ENCODE data around the gene S100A2.
A peak's percentile ranks its signal among the peaks of the same experiment; 100 is the strongest.
"Not testable (repeated sequence)": the region's sequence is repeated elsewhere in the genome, so short reads cannot be mapped to it uniquely, and the experiment has no call there.

Gene S100A2

DNA sequence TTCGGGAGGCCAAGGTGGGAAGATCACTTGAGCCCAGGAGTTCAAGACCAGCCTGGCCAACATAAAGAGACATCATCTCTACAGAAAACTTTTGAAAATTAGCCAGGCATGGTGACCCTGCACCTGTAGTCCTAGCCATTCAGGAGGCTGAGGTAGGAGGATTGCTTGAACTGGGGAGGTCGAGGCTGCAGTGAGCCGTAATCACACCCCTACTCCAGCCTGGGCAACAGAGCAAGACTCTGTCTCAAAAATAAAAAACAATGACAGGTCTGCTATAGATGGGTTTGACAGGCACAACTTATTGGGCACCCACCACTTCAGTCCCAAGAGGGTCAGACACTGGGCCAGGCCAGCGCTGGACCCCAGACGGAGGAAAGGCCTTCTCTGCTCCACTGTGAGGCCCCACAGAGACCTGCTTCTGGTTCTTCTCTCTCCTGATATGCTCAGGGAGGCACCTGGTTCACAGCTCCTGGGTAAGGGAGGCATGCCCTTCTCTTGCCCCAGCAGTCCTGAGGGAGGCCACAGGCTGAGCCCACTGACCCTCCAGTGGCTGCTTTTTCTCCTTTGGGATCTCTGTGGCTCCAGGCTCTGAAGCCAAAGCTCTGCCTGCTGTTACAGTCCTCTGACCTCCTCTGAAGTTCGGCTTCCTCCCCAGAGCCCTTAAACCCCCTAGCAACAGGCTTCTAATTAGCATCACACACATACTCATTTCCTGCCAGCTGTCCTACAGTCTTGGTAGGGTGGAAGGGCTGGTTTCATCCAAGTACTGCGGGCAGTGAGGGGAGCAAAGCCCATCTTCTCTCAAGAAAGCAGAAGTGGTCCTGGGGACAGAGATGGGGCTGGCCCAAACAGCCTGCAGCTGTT is 32.9 kb upstream of the S100A2 start:
- peak; percentile 78 for DNase-seq (ENCODE audit: low read depth, low spot score)
- no peak overlapping the region for H3K4me3 ChIP-seq (ENCODE audit: low read length)

DNA sequence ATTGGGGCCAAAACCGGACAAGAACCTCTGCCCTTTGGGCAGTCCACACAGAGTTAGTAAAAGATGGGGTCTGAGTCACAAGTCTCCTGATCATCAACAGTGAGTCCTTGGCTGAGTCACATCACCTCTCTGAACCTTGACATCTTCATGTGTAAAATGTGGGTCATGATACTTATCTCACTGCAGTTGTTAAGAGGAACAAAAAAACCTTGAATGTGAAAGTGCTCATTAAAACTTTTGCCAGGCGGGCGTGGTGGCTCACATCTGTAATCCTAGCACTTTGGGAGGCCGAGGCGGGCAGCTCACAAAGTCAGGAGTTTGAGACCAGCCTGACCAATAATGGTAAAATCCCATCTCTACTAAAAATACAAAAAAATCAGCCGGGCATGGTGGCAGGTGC is 31.6 kb upstream of the S100A2 start:
- no peak overlapping the region for H3K4me3 ChIP-seq (ENCODE audit: low read length)
- no peak for DNase-seq (ENCODE audit: low read depth, low spot score)

DNA sequence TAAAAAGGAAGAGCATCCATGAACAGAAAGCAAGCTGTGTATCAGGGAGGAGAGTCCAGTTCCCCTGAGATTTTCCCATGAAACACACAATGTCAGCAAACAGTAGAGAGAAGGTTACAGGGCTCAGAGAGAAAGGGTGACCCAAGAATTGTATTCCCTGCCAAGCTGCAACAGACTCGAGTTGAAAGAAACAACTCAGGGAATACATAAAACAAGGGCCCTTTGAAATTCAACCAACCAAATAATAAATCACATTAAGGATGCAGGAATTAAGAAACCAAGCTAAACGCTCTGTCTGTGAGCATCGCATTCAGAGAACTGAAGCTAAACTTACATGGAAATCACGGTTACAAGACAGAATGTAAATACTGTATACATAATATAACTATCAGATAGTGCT is 27.1 kb upstream of the S100A2 start:
- DNase-seq (ENCODE audit: low read depth, low spot score) = no peak

DNA sequence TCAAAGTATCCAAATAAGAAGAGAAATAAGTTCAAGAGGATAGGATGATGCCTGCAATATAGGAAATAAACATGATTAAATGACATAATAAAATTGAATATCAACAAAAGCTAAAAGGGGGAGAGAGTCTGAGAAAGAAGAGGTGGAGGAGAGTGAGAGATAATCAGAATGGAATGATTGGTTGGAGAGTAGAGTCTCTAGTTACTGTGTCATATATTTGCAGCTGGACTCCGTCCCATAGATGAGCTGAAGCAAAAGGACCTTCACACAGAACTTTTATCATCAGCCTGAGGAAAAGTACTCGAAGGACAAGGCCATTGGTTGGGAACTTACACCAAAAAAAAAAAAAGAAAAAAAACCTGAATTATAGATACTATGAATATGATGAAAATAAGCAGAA is 22.8 kb upstream of the S100A2 start:
- H3K4me3 ChIP-seq (ENCODE audit: low read length) = no peak overlapping the region
- no peak for DNase-seq (ENCODE audit: low read depth, low spot score)

More for the DNA sequence above, 27.1 kb upstream of the S100A2 start:
- H3K4me3 ChIP-seq (ENCODE audit: low read length) = no peak overlapping the region

DNA sequence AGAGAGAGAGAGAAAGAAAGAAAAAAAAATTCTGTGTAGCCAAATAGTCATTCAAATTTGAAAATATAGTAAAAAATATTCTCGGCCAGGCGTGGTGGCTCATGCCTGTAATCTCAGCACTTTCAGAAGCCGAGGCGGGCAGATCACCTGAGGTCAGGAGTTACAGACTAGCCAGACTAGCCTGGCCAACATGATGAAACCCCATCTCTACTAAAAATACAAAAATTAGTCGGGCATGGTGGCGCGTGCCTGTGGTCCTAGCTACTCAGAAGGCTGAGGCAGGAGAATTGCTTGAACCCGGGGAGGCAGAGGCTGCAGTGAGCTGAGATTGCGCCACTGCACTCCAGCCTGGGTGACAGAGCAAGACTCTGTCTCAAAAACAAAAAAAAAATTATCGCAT is 22.4 kb upstream of the S100A2 start:
- not testable (repeated sequence) for DNase-seq (ENCODE audit: low read depth, low spot score); H3K4me3 ChIP-seq (ENCODE audit: low read length)

DNA sequence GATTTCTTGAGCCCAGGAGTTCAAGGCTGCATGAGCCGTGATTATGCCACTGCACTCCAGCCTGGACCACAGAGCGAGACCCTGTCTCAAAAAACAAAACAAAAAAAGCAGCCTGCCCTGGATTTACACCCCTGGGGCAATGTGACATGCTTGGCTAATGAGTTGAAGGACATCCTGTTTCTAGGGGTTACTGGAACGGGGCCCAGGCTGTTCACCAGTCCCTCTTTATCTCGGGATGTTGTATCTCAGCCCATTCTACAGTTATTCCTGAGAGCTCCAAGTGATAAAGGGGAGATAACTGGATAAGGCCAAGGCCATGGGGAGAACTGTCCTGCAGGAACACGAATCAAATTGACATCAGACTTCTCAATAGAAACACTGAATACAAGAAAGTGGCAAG is 21.7 kb upstream of the S100A2 start:
- DNase-seq (ENCODE audit: low read depth, low spot score) = no peak
- H3K4me3 ChIP-seq (ENCODE audit: low read length) = no peak overlapping the region

DNA sequence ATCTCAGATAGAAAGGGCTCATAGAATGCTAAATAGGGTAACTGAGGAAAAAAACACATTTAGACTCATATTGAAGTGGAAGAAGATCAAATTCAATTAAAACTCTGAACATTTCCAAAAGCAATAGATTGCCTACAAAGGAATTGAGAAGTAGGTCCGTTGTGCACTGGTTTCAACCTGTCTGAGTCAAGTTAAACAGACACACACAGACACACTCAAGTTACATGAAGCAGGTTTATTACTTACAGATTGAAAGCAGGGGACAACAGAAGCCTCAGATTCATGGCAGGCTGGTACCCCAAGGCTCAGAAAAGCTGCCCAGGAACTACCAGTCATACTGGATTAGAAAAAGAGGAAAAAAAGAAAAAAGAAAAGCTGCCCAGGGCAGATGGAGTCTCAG is 20.7 kb upstream of the S100A2 start:
- no peak overlapping the region for H3K4me3 ChIP-seq (ENCODE audit: low read length)
- no peak for DNase-seq (ENCODE audit: low read depth, low spot score)

DNA sequence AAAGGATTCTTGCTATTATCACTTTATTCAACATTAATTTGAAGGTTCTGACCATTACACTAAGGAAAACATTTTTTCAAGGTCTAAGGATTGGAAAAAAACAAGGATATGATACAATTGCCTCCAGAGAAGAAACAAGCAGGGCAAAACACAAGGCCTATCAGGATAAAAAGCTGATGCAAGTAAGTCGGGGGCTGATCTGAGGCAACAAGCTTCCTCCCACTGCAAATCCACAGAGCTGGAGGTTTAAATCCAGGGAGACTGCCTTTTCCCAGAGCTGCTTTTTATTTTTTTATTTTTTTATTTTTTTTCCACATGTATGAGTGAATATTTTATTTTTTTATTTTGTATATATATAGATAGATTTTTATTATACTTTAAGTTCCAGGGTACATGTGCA is 19.4 kb upstream of the S100A2 start:
- H3K4me3 ChIP-seq (ENCODE audit: low read length) = no peak overlapping the region
- no peak for DNase-seq (ENCODE audit: low read depth, low spot score)

DNA sequence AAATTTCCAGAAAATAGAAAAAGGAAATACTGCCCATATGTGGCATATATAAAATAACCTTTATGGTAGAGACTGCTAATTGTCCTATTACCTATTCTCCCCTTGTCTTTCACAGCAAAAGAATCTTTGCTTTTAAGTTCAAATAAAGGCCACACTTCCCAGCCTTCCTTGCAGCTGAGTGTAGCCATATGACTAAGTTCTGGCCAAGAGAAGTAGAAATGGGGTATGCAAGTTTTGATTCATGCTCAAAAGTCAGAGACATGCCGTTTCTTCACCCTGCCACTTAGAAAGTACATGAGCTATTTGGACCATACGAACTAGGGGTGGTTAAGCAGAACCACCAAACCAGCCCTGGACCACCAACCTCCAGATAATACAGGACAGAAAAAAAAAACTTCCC is 18.3 kb upstream of the S100A2 start:
- DNase-seq (ENCODE audit: low read depth, low spot score) = no peak
- H3K4me3 ChIP-seq (ENCODE audit: low read length) = no peak overlapping the region

DNA sequence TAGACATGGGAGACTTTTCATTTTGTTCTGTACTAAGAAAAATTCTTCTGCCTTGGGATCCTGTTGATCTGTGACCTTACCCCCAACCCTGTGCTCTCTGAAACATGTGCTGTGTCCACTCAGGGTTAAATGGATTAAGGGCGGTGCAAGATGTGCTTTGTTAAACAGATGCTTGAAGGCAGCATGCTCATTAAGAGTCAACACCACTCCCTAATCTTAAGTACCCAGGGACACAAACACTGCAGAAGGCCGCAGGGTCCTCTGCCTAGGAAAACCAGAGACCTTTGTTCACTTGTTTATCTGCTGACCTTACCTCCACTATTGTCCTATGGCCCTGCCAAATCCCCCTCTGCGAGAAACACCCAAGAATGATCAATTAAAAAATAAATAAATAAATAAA is 17.9 kb upstream of the S100A2 start:
- DNase-seq (ENCODE audit: low read depth, low spot score) = not testable (repeated sequence)

DNA sequence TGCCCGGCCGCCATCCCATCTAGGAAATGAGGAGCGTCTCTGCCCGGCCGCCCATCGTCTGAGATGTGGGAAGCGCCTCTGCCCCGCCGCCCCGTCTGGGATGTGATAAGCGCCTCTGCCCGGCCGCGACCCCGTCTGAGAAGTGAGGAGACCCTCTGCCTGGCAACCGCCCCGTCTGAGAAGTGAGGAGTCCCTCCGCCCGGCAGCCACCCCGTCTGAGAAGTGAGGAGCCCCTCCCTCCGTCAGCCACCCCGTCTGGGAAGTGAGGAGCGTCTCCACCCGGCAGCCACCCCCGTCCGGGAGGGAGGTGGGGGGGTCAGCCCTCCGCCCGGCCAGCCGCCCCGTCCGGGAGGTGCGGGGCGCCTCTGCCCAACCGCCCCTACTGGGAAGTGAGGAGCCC is 17.2 kb upstream of the S100A2 start:
- not testable (repeated sequence) for H3K4me3 ChIP-seq (ENCODE audit: low read length); DNase-seq (ENCODE audit: low read depth, low spot score)

More for the DNA sequence above, 17.9 kb upstream of the S100A2 start:
- H3K4me3 ChIP-seq (ENCODE audit: low read length) = not testable (repeated sequence)

DNA sequence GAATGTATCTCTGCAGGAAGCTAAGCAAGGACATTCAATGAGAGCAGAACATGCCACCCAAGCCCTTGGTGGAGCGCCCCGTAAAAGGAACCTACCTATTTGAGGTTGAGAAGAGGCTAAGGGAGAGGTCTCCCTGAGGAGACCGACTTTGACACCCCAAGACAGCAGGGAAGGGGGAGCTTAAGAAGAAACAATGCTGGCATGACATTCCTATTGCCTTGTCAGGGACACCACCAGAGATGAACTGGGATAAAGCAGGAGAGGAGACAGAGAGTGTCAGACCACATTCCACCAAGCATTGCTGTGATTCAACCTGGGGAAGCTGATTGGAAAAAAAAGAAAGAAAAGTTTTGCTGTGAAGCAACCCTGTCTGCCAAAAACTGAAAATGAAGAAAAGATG is 13.3 kb upstream of the S100A2 start:
- no peak for DNase-seq (ENCODE audit: low read depth, low spot score)
- H3K4me3 ChIP-seq (ENCODE audit: low read length) = no peak overlapping the region

DNA sequence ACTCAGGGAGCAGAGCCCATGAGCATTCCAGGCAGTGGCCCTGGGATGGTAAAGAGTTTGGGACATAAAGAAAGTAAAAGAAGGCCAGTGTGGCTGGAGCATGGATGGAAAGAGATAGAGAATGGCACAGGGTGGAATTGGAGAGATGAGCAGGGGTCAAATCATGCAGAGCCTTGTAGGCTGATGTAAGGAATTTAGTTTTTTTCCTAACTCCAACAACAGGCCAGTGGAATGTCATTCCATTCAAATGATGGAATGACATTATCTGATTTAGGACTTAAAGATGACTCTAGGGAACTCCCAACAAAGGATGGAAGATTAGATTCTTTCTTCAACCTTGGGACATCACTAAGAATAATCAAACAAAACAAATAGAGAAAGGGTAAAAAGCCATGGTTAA is 12.8 kb upstream of the S100A2 start:
- H3K4me3 ChIP-seq (ENCODE audit: low read length) = no peak overlapping the region

DNA sequence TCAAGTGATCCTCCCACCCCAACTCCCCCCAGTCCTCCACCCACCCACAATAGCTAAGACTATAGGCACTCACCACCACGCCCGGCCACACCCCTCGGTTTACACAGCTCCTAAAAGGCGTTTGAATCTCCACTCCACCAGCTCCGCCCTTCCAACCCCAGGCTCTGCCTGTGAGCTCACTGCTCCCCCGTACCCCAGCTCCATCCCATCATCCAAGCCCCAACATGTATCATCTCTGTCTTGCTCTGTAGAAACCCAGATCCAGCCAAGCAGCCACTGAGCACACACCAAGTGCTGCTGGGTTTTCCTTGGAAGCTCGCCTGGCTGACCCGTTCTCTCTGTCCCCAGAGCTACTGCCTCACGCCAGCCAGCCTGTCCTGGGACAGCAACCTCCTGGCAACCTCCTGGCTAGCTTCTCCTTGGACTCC is 12.0 kb upstream of the S100A2 start:
- H3K4me3 ChIP-seq (ENCODE audit: low read length) = no peak overlapping the region
- DNase-seq (ENCODE audit: low read depth, low spot score) = no peak

More for the DNA sequence above, 12.8 kb upstream of the S100A2 start:
- DNase-seq (ENCODE audit: low read depth, low spot score) = no peak

DNA sequence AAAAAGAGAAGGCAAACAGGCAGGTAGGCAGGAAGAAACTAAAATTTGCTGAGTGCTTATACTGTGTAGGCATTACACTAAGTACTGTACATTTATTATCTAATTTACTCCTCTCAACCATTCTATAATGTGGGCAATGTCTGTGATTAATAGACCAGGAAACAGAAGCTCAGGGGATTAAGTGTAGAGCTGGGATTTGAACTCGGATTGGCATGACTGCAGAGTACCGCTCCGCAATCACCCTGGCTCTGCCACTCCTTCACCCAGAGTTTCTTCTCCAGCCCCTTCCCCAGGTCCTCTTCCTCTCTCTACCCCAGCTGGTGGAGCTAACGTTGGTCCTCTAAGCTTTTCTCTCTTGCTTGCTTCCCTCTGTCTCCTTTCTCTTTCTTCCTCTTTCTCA is 11.5 kb upstream of the S100A2 start:
- DNase-seq (ENCODE audit: low read depth, low spot score) = no peak
- no peak overlapping the region for H3K4me3 ChIP-seq (ENCODE audit: low read length)

DNA sequence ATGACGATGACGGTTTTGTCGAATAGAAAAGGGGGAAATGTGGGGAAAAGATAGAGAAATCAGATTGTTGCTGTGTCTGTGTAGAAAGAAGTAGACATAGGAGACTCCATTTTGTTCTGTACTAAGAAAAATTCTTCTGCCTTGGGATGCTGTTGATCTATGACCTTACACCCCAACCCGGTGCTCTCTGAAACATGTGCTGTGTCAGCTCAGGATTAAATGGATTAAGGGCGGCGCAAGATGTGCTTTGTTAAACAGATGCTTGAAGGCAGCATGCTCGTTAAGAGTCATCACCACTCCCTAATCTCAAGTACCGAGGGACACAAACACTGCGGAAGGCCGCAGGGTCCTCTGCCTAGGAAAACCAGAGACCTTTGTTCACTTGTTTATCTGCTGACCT is 9.9 kb upstream of the S100A2 start:
- not testable (repeated sequence) for H3K4me3 ChIP-seq (ENCODE audit: low read length); DNase-seq (ENCODE audit: low read depth, low spot score)

DNA sequence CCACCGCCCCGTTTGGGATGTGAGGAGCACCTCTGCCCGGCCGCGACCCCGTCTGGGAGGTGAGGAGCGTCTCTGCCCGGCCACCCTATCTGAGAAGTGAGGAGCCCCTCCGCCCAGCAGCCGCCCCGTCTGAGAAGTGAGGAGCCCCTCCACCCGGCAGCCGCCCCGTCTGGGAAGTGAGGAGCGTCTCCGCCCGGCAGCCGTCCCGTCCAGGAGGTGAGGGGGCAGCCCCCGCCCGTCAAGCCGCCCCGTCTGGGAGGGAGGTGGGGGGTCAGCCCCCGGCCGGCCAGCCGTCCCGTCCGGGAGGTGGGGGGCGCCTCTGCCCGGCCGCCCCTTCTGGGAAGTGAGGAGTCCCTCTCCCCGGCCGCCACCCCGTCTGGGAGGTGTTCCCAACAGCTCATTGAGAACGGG is 9.4 kb upstream of the S100A2 start:
- DNase-seq (ENCODE audit: low read depth, low spot score); H3K4me3 ChIP-seq (ENCODE audit: low read length): not testable (repeated sequence)

DNA sequence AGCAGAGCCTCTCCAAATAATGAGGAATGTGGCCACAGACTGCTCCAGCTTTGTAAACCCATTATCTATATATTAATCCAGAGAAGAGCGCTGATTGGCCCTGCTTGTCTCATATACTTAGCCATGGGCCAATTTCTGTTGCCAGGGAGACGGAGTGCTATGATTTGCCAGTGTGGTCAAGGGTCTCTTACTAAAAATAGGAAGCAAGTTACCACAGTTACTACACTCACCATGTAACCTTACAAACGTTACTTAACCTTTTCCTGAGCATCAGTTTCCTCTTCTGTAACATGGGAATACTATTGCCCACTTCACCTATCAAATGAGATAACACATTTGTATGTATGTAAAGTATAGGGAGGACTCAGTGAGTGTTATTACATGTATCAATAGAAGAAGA is 7.7 kb upstream of the S100A2 start:
- H3K4me3 ChIP-seq (ENCODE audit: low read length) = no peak overlapping the region
- no peak for DNase-seq (ENCODE audit: low read depth, low spot score)

DNA sequence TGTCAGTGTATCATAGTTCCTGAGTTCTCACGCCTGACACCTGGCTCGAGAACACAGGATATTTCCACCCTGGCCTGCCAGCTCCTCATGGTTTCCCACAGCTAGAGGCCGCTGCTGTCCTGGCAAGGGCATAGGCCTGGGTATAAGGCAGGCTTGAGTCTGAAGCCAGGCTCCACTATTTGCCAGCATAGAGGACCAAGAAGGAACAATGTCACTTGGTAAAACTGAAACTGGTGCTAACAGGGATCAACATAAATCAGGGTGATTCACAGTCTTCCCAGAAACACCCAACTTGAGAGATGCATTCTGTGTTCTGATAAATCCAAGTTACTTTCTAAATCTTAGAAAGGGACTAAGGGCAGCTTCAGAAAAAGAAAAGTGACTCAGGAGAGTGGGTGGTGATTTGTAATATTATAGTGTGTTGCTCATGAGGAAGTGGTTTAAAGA is 6.9 kb upstream of the S100A2 start:
- H3K4me3 ChIP-seq (ENCODE audit: low read length) = no peak overlapping the region
- DNase-seq (ENCODE audit: low read depth, low spot score) = peak; percentile 31

DNA sequence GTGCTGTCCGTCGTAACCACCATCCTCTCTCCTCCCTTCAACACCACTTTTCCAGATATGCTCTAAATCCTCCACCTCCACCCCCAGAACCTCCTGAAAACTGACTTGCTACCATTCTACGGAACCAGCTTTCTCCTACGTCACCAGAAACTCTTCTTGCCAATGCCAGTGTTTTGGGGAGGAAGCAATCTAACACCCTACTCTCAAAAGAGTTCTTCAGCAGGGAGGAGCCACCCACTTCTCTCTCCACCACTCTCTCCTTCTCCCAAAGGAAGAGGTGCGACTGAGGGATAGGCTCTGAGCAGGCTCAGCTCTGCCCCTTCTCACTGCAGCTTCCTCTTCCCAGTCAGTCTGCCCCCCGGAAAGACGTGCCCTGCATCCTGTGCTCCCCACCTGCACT is 6.1 kb upstream of the S100A2 start:
- no peak overlapping the region for H3K4me3 ChIP-seq (ENCODE audit: low read length)
- DNase-seq (ENCODE audit: low read depth, low spot score) = no peak

DNA sequence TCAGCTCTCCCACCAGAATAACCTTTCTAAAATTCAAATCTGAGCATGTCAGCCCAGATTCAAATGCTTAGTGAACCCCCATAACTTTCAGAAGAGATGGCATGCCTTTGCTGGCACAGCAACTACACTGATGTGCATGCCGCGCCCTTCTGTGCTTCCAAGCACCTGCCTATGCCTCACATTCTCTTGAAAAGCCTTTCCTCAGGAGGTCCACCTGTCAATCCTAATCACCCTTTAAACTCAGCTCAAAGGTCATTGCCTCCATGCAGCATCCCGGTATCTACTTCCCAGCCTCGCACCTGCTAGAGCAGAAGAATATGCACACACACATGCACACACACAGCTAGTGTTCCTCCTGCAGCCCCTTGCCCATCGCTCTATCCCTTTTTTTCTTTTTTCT is 5.2 kb upstream of the S100A2 start:
- DNase-seq (ENCODE audit: low read depth, low spot score) = no peak

More for the DNA sequence above, 5.2 kb upstream of the S100A2 start:
- no peak overlapping the region for H3K4me3 ChIP-seq (ENCODE audit: low read length)
